Epithelial cell of esophagus (primary cell): ENCODE data around the gene LINGO1.

ENCODE experiments used
- DNase-seq: peaks from one replicate; pipeline ENCODE4 v3.0.0; 2010; ENCODE audit warnings: low read depth
- H3K4me3 ChIP-seq: 2 replicates; pipeline ENCODE4 v1.5.1; 2011; ENCODE audit warnings: mild to moderate bottlenecking, low read length, control low read depth
- CTCF ChIP-seq: IDR thresholded peaks from 2 replicates; pipeline ENCODE4 v1.5.1; 2011; ENCODE audit warnings: low read depth, mild to moderate bottlenecking, low read length, control low read depth, inconsistent platforms; ENCODE audit not compliant: insufficient read depth; ENCODE audit errors: missing control alignments

Gene LINGO1

GRCh38 chr15:77627581-77627980, 5.1 kb downstream of the LINGO1 start:
- TF ChIP-seq CTCF, result no peak
- H3K4me3 ChIP-seq, result no peak overlapping the region
- no peak for DNase-seq

DNA sequence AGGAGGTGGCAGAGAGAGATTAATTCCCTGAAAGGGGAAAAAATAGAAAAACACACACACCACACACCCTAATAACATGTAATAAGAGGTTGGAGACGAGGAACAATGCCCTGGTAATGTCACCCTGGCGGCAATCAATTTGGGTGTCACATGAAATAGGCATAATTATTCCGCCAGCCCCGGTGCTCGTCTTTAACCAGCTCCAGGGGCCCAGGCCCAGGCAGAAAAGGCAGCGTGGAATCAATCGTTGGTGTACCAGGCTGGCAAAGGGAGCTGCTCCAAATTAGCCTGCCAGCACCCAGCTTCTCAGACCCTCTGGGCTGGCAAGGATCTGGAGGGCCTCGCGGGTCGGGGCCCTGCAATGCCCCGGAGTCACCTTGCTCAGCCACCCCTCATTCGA, 5.6 kb downstream of the LINGO1 start:
- DNase-seq, result no peak
- no peak overlapping the region for H3K4me3 ChIP-seq
- TF ChIP-seq CTCF, result no peak

DNA sequence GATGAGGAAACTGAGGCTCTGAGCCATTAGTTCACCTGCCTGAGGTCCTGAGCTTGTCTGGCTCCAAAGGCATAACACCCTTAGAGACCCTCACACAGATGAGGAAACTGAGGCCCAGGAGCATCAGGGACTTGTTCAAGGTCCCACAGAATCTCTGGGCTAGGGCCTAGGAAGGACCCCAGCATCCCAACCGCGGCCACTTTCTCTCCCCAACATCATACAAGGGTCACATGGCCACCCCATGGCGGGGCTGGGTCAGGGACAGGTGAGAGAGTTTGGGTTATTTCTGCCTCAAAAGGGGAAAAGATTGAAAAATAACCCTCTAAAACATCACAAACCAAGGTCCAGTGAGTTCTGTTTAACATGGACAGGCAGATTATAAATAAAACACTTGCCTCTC, 6.7 kb downstream of the LINGO1 start:
- no peak for DNase-seq
- TF ChIP-seq CTCF, result no peak
- no peak overlapping the region for H3K4me3 ChIP-seq

DNA sequence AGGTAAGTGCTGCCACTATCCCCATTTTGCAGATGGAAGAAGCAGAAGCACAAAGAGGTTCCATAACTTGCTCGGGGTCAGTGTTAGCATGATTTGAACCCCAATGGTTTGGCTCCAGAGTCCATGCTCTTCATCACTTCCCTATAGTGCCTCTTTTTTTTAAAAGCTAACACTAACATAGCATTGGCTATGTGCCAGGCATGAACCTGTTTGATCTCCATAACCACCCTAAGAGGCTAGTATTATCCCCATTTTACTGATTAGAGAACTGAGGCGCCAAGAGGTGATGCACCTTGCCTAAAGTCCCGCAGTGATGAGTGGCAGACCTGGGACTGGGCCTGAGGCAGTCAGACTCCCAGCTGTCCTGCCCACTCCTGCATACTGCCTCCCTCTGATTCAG, 7.3 kb downstream of the LINGO1 start:
- DNase-seq, result no peak

DNA sequence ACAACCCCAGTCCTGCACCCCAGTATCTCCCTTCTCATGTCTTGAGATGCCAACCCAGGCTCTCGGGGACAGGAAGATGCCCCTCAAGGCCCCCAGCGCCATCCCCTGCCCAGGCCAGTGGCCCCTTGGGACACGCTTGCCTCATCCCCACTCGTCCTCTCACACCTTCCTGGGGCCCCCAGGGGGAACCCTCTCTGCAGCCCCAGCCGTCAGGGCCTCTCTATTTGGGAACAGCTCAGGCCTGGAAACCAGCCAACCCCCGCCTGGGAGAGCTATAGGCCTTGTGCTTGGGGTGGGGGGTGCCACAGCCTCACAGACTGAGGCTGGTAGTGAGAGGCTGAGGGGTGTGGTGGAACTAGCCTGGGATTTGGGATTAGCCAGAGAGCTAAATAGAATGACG, 7.8 kb downstream of the LINGO1 start:
- no peak for TF ChIP-seq CTCF
- H3K4me3 ChIP-seq, result no peak overlapping the region
- no peak for DNase-seq

More for the DNA sequence above, 7.3 kb downstream of the LINGO1 start:
- no peak overlapping the region for H3K4me3 ChIP-seq
- TF ChIP-seq CTCF, result no peak

- TF ChIP-seq CTCF, result no peak
- no peak overlapping the region for H3K4me3 ChIP-seq
- no peak for DNase-seq
Measured at GRCh38 chr15:77623755-77624524, 8.8 kb downstream of the LINGO1 start.
